Stimulated activated CD8-positive, alpha-beta memory T cell treated with anti-CD3 and anti-CD28 coated beads, Interleukin-4, amount 100 ng/mL, for 4 hours (primary cell): Measurements from ENCODE around the gene CDH4.

Experiments
- DNase-seq, 2 donors: peaks; one replicate each; pipeline ENCODE4 v3.0.0-alpha.2; 2020; ENCODE audit warnings: low read depth in 2 of 2, low spot score in 1 of 2

The CDH4 gene

GRCh38 chr20:61661583-61661982 lies 409.5 kb downstream of the CDH4 start:
- no peak for DNase-seq

- DNase-seq: no peak
These were observed 410.3 kb downstream of the CDH4 start for GRCh38 chr20:61662226-61662967.

- DNase-seq: no peak
These were observed 410.9 kb downstream of the CDH4 start for GRCh38 chr20:61662968-61663331.

DNA sequence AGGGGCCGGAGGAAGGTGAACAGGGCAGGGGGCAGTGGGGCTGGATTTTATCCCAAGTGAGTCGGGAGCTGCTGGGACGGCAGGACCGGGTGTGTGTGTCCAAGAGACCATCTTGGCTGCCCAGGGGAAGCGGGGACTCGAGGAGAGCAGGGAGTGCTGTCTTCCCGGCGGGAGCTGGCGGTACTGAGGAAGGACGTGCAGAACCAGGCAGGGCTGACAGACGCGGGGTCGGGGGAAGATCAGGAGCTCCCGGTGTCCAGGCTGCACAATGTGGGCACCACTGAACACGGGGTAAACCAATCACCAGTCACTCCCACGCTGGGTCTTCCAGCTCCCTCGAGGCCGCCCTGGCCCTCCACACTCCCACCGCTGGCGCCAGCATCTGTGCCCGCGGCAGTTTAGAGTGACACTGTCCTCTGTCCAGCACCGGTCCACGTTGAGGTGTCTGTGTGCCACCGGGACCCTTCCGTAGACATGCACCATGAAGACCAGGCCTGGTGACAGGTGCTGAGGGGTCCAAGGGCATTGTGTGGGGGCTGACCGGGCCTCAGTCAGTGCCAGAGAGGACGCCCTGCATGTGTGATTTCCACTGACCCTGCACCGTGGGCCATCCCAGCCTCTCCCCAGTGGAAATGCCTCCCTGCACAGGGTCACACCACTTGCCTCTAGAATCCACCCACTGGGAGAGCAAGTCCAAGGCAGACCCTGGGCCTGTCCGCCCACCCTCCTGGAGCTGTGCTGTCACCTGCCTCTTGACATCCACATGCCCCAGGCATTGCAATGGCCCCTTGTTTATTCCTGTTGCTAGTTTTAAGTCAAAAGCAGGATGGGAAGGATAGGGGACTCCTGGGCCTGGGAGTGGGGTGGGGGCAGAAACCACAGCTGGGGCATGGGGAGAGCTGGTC lies 411.7 kb downstream of the CDH4 start:
- no peak for DNase-seq

DNA sequence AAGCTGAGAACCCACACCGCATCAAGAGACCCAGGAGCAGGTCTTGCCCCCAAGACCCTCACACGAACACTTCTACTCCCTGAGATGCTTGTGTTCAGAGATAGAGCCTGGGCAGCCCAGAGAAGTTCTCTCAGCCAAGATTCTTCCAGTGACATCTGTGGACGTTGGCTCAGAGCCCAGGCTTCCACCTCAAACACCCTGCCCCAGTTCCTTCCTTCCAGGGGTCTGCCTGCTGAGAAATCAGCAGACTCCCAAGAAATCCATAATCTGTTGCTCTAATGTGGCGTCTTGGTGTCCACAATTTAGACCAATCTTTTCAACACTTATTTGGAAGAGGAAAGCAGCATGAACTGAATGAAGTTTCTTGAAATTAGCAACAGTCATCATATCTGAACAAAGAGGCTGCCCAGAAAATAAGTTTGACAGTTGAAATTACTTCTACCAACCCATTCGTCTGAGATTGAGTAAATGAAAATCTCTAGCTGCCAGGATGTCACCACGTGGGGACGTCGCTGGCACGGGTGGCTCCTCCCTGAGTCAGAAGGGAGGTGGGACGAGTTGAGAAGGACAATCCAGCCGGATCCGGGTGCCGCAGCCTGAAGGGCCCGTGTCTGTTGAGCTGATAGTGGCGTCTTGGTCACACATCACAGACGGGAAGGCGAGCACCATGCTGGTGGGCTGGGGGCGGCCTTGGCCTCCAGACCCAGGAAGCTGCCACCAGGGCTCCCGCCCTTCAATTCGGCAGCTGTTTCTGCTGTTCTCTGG lies 412.7 kb downstream of the CDH4 start:
- DNase-seq: no peak

- DNase-seq: no peak
These were observed 413.7 kb downstream of the CDH4 start for GRCh38 chr20:61665528-61666470.

DNA sequence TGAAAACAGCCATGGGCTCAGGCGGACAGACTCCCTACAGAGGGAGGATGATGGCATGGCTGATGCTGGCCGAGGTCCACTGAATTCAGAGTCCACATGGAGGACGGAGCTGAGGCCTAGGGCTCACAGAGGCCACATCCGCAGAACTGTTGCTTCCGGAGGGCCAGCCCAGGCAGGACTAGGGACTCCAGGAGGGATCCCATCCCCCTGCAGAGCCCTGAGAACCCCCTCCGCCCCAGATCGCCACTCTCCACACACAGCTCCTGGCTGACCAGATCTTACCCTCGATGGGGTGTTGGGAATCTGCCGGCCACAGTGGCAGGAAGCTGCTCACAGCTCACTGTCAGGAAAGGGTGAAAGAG lies 414.4 kb downstream of the CDH4 start:
- DNase-seq: no peak

DNA sequence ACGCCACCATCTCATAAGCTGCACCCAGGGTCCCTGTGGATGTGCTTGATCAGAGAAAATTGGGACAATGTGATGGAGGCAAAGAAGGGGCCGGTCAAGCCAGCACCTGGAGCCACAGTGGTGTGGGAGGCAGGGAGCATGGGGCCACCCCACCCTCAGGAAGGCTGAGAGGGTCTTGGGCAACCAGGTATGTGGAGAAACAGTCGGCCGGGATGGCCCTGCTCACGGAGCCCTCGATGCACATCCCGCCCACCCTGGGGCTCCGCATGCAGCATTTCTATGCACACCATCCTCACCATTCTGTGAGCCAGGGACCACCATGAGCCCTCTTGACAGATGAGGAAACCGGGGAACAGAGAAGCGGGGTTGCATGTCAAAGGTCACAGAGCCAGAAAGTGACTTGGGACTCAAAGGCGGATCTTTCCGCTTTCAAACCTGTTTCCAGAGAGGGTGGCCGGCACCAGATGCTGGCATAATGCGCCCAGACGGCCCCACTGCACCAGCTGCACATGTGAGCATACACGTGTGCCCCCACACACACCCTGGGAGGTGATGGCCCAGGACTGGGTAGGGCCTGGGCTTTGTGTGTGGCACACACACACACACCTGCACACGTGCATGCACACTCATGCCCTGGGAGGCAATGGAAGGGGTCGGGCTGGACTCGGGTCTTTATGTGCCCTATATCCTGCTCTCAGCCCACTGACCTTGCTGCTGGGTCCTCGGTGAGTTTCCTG lies 415.2 kb downstream of the CDH4 start:
- DNase-seq: no peak

GRCh38 chr20:61668065-61668650 lies 416.1 kb downstream of the CDH4 start:
- DNase-seq: no peak

DNA sequence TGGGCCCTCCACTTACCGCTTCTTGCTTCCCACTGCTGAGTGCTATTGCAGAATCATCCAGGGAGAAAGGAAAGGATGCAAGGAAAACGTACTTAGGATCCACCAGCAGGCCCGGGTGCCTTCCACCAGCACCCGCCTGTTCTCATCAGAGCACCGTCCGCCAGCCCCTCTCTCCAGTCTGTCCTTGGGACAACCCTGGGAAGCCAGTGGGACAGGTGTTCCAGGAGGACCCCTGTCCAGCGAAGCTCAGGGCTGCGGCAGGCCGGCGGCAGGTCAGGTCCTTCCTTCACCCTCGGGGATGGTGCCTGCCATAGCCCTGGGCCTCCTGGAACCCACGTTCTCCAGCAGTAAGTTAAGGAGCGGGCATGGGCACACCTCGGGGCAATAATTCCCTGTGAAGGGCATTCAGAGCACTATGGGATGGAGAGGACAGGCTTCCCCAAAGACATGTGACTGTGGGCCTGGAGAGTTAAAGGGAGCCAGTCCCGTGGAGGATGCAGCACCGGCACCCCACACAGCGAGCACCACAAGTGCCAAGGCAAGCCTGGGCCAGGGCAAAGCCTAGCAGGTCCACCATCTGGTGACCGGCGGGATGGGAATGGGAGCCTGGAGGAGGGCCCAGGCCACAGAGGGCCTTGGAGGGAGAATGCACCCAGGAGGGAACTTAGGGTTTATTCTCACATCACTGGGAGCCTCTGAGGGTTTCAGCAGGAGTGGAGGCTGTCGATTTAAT lies 416.9 kb downstream of the CDH4 start:
- DNase-seq: no peak

GRCh38 chr20:61670274-61670673 lies 418.2 kb downstream of the CDH4 start:
- no peak for DNase-seq

DNA sequence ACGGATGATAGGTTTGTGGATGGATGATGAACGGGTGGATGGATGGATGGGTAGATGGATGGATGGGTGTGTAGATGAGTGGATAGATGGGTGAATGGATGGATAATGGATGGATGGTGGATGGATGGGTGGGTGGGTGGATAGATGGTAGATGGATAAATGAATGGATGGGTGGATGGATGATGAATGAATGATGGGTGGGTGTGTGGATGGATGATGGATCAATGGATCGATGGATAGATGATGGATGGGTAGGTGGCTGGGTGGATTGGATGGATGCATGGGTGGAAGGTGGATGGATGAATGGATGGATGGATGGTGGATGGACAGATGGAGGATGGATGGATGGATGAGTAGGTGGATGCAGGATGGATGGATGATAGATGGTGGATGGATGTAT lies 419.5 kb downstream of the CDH4 start:
- no peak for DNase-seq

DNA sequence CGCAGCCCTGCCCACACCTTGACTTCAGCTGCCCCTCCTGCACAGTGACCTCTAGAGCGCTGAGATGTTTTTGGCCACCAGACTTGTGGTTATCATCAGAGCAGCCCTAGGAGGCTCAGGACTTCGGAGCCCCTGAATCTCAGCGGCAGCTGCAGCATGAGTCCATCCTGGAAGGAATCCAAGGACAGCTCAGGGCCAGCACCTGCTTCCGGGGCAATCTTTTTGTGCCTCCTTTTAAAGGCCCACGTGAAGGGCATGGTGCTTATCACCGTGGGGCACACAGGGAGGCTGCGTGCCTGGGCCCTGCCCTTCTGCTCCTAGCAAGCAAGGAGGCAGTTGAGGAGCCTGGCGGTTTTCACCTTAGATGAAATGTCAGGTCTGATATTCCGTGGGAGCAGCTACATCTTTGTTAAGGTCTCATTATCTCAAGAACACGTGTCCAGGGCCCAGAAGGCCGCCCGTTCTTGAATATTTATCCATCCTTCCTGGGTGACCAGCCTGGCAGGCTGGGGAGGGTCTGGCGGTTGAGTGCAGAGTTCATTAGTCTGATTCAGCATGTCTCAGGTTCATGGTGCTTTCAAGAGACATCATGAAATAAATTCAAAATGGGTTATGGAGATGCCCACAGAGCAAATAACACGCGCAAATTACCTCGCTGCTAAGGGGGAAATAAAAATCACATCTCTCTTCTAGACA lies 421.2 kb downstream of the CDH4 start:
- DNase-seq: no peak

DNA sequence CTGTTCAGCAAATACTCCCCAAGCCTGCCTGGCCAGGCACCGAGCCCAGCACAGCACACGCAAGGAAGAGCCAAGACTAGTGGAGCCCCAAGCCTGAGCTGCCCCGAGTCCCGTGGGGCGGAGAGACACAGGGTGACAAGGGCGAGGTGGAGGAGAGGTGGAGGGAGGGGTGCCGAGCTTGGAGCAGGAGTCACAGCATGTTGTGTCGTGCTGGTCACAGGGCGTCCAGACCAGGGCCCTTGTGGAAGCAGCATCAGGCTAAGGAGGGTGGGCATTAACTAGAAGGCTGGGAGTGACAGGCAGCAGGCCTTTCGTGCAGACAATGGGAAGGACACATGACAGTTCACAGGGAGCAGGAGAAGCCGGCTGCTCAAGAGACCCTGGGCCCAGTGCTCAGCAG lies 422.1 kb downstream of the CDH4 start:
- no peak for DNase-seq

- no peak for DNase-seq
These were observed 422.6 kb downstream of the CDH4 start for GRCh38 chr20:61674688-61675087.

DNA sequence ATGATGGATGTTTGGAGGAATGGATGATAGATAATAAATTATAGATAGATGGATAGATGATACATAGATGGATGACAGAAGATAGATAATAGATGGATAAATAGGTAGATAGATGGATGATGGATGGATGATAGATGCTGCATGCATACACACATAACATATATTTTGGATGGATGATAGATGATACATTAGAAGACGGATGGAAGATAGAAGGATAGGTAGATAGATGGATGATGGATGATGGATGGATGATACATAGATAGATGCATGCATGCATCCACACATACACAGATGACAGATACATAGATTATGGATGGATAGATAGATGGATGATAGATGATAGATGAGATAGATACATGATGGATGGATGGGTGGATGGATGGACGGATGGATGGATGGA lies 425.9 kb downstream of the CDH4 start:
- DNase-seq: no peak

DNA sequence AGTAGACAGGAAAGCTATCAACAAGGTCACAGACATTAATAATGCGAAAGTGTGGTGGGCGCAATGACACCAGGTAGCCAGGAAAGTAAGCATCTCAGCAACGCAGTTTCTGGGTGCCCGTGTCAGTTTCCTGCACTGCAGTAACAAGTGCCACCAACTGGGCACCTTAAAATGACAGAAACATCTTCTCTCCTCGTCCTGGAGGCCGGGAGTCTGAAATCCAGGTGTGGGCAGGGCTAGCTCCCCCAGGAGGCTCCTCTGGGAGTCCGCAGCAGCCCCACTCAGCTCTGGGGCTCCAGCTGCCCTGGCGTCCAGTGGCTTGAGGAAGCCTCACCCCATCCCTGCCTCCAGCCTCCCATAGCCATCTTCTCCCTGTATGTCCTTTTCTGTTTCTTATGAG lies 426.4 kb downstream of the CDH4 start:
- no peak for DNase-seq

- DNase-seq: no peak
These were observed 427.4 kb downstream of the CDH4 start for GRCh38 chr20:61679473-61679872.
